Peyer's patch (tissue), 4 donors: ENCODE results near the gene ZNF701. TPM values are rescaled to one million over a fixed set of nuclear protein-coding genes. Genes with fewer than 3 reads are reported as not detected.
A peak's percentile ranks its signal among the peaks of the same experiment; 100 is the strongest.
"Not testable (repeated sequence)": the region's sequence is repeated elsewhere in the genome, so short reads cannot be mapped to it uniquely, and the experiment has no call there.

Experiments used
- DNase-seq, 3 donors: peaks; one replicate each; pipeline ENCODE4 v3.0.0-alpha.2; 2017 to 2019
- H3K27ac ChIP-seq, 4 donors: fragments of 200-600 bp; sonication (generic); one replicate each; pipeline ENCODE4 v1.5.1; 2016 to 2019
- H3K27me3 ChIP-seq, 2 donors: fragments of 200-600 bp; sonication (generic); one replicate each; pipeline ENCODE4 v1.5.1; 2019
- H3K36me3 ChIP-seq, 3 donors: fragments of 200-600 bp; sonication (generic); one replicate each; pipeline ENCODE4 v1.5.1; 2016 to 2019
- H3K4me1 ChIP-seq, 4 donors: fragments of 200-600 bp; sonication (generic); one replicate each; pipeline ENCODE4 v1.5.1; 2016 to 2019
- H3K4me3 ChIP-seq, 4 donors: fragments of 200-600 bp; sonication (generic); 1 replicate in 3 of 4; 2 replicates in 1 of 4; pipeline ENCODE4 v1.5.1; 2016 to 2019; ENCODE audit warnings: mild to moderate bottlenecking in 1 of 4
- H3K9me3 ChIP-seq, 4 donors: fragments of 200-600 bp; sonication (generic); one replicate each; pipeline ENCODE4 v1.5.1; 2016 to 2019; ENCODE audit warnings: mild to moderate bottlenecking in 1 of 4
- CTCF ChIP-seq, 6 experiments: fragments of 450-650 bp in 4 of 6; fragments of 200-600 bp in 2 of 6; sonication (generic) in 1 of 6; IDR thresholded peaks; one replicate each; pipeline ENCODE4 v1.5.1; 2017 to 2019; ENCODE audit warnings: antibody characterized with exemption in 6 of 6, mild to moderate bottlenecking in 3 of 6, moderate library complexity in 1 of 6
- POLR2A ChIP-seq, 2 donors: fragments of 450-650 bp; IDR thresholded peaks; one replicate each; pipeline ENCODE4 v1.5.1; 2017; ENCODE audit warnings: antibody characterized with exemption in 2 of 2, mild to moderate bottlenecking in 2 of 2, moderate library complexity in 2 of 2
- total RNA-seq, 4 donors: library from RNA; depleted of rRNA; stranded (reverse); fragments of >200 nt; gene quantifications; one replicate each; pipeline ENCODE4 v1.1.0, GENCODE V29; 2016

ZNF701 gene
- total RNA-seq, 4 donors from 2014 or later = 21.0 to 36.7 (median 34.7) TPM

- DNase-seq = no peak
- Histone ChIP-seq H3K27ac (no peak overlapping the region), H3K9me3 (peaks cover 0 to 48% (median 9%) of the 10 kb centered on the region in 4 donors), H3K4me3 (no peak overlapping the region), H3K36me3 (peaks cover 0 to 37% (median 0%) of the 10 kb centered on the region in 3 donors), H3K27me3 (no peaks in the 10 kb centered on the region), H3K4me1 (peaks cover 0 to 14% (median 0%) of the 10 kb centered on the region in 4 donors)
- no peak for TF ChIP-seq POLR2A (IDR thresholded peaks at IDR 0.05)
- TF ChIP-seq CTCF (IDR thresholded peaks at IDR 0.05) = no peak
These were observed 4.0 kb upstream of the ZNF701 start for GRCh38 chr19:52566121-52566520.

GRCh38 chr19:52566588-52566987, 3.5 kb upstream of the ZNF701 start:
- peaks cover 0 to 15% (median 0%) of the 10 kb centered on the region in 4 donors for H3K4me1 ChIP-seq
- no peak for DNase-seq
- peaks cover 0 to 34% (median 0%) of the 10 kb centered on the region in 3 donors for H3K36me3 ChIP-seq
- peaks cover 0 to 46% (median 8%) of the 10 kb centered on the region in 4 donors for H3K9me3 ChIP-seq
- TF ChIP-seq POLR2A (IDR thresholded peaks at IDR 0.05) (no peak), CTCF (IDR thresholded peaks at IDR 0.05) (no peak)
- no peak overlapping the region for H3K4me3 ChIP-seq
- H3K27ac ChIP-seq = no peak overlapping the region
- no peaks in the 10 kb centered on the region for H3K27me3 ChIP-seq

GRCh38 chr19:52567921-52568320, 2.2 kb upstream of the ZNF701 start:
- peaks cover 0 to 35% (median 0%) of the 10 kb centered on the region in 3 donors for H3K36me3 ChIP-seq
- peaks cover 0 to 15% (median 0%) of the 10 kb centered on the region in 4 donors for H3K4me1 ChIP-seq
- H3K4me3 ChIP-seq = no peak overlapping the region
- H3K27me3 ChIP-seq = no peaks in the 10 kb centered on the region
- no peak overlapping the region for H3K27ac ChIP-seq
- no peak for DNase-seq
- TF ChIP-seq POLR2A (IDR thresholded peaks at IDR 0.05) = no peak
- no peak for TF ChIP-seq CTCF (IDR thresholded peaks at IDR 0.05)
- peaks cover 0 to 46% (median 3%) of the 10 kb centered on the region in 4 donors for H3K9me3 ChIP-seq

GRCh38 chr19:52569638-52569999, 468 bp upstream of the ZNF701 start:
- Histone ChIP-seq H3K9me3 (peaks cover 0 to 31% (median 1%) of the 10 kb centered on the region in 4 donors), H3K36me3 (peaks cover 0 to 36% (median 3%) of the 10 kb centered on the region in 3 donors), H3K27ac (peak overlapping the region; percentile 80 to 90 (median 81)), H3K4me3 (peak overlapping the region; percentile 56 to 80 (median 69)), H3K4me1 (peaks cover 0 to 15% (median 0%) of the 10 kb centered on the region in 4 donors)
- H3K27me3 ChIP-seq = not testable (repeated sequence)
- DNase-seq = peak in 1 of 3 donors; percentile 48

GRCh38 chr19:52584736-52585440, 14.8 kb downstream of the ZNF701 start:
- no peak for DNase-seq
- Histone ChIP-seq H3K27ac (no peak overlapping the region), H3K27me3 (no peaks in the 10 kb centered on the region), H3K9me3 (peaks cover 0 to 37% (median 4%) of the 10 kb centered on the region in 4 donors), H3K4me3 (peak overlapping the region in 1 of 4 donors; percentile 16), H3K36me3 (peaks cover 0 to 76% (median 17%) of the 10 kb centered on the region in 3 donors), H3K4me1 (no peaks in the 10 kb centered on the region)
- no peak for TF ChIP-seq CTCF (IDR thresholded peaks at IDR 0.05)
- no peak for TF ChIP-seq POLR2A (IDR thresholded peaks at IDR 0.05)

GRCh38 chr19:52585604-52586003, 15.5 kb downstream of the ZNF701 start:
- Histone ChIP-seq H3K4me1 (no peaks in the 10 kb centered on the region), H3K36me3 (peaks cover 0 to 75% (median 11%) of the 10 kb centered on the region in 3 donors), H3K27ac (no peak overlapping the region), H3K9me3 (peaks cover 0 to 34% (median 2%) of the 10 kb centered on the region in 4 donors), H3K27me3 (no peaks in the 10 kb centered on the region), H3K4me3 (no peak overlapping the region)
- DNase-seq = no peak
- no peak for TF ChIP-seq POLR2A (IDR thresholded peaks at IDR 0.05)
- TF ChIP-seq CTCF (IDR thresholded peaks at IDR 0.05) = no peak
